IMR-90 (cell line): ENCODE data around the gene COG1.

ENCODE experiments used
- BHLHE40 ChIP-seq: fragments of 150-350 bp; IDR thresholded peaks from 2 replicates; pipeline ENCODE4 v1.6.1; 2016; ENCODE audit warnings: mild to moderate bottlenecking, low read depth, low read length
- MAFK ChIP-seq: IDR thresholded peaks from 2 replicates; pipeline ENCODE4 v1.6.1; 2012; ENCODE audit warnings: low read depth, low read length, improper control_type of control experiment
- MAZ ChIP-seq: IDR thresholded peaks from 2 replicates; pipeline ENCODE4 v1.6.1; 2012; ENCODE audit warnings: low read depth, mild to moderate bottlenecking, low read length, improper control_type of control experiment, moderate library complexity, borderline replicate concordance
- MXI1 ChIP-seq: IDR thresholded peaks from 2 replicates; pipeline ENCODE4 v1.6.1; 2012; ENCODE audit warnings: low read depth, mild to moderate bottlenecking, low read length, moderate library complexity, borderline replicate concordance
- NFE2L2 ChIP-seq: fragments of 150-350 bp; IDR thresholded peaks from 2 replicates; pipeline ENCODE4 v1.6.1; 2016; ENCODE audit warnings: low read depth, mild to moderate bottlenecking, low read length
- POLR2A ChIP-seq: IDR thresholded peaks from 2 replicates; pipeline ENCODE4 v1.6.1; 2012; ENCODE audit warnings: mild to moderate bottlenecking, low read depth, low read length
- RAD21 ChIP-seq: IDR thresholded peaks from 2 replicates; pipeline ENCODE4 v1.6.1; 2012; ENCODE audit warnings: low read length, improper control_type of control experiment
- RFX5 ChIP-seq: IDR thresholded peaks from 2 replicates; pipeline ENCODE4 v1.8.0; 2012; ENCODE audit warnings: low read depth, mild to moderate bottlenecking, low read length, moderate library complexity
- SMC3 ChIP-seq: fragments of 150-350 bp; IDR thresholded peaks from 2 replicates; pipeline ENCODE4 v1.6.1; 2016; ENCODE audit warnings: low read depth, mild to moderate bottlenecking, antibody characterized with exemption, low read length, moderate library complexity
- TF ChIP-seq, protein P1 (sequence below): conservative IDR thresholded peaks from 2 replicates; pipeline ENCODE4 v1.5.1; 2012; ENCODE audit warnings: mild to moderate bottlenecking, low read depth, low read length, improper control_type of control experiment
- TF ChIP-seq, protein P2 (sequence below): fragments of 150-350 bp; IDR thresholded peaks from 2 replicates; pipeline ENCODE4 v1.6.1; 2017; ENCODE audit warnings: mild to moderate bottlenecking, antibody characterized with exemption, low read length, low read depth

DNA sequence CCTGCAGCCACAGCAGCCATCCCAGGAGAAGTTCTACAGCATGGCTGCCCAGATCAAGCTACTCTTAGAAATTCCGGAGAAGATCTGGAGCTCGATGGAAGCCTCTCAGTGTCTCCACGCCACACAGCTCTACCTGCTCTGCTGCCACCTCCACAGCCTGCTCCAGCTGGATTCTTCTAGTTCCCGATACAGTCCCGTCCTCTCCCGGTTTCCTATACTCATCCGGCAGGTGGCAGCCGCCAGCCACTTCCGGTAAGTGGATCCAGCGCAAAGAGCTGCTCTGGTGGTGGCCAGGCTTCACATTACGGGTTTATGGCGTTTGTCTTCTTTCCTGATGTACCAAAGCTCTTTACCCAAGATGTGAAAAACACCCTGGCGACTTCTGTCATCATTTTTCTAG is 3.6 kb downstream of the COG1 start:
- TF ChIP-seq, protein P1, sequence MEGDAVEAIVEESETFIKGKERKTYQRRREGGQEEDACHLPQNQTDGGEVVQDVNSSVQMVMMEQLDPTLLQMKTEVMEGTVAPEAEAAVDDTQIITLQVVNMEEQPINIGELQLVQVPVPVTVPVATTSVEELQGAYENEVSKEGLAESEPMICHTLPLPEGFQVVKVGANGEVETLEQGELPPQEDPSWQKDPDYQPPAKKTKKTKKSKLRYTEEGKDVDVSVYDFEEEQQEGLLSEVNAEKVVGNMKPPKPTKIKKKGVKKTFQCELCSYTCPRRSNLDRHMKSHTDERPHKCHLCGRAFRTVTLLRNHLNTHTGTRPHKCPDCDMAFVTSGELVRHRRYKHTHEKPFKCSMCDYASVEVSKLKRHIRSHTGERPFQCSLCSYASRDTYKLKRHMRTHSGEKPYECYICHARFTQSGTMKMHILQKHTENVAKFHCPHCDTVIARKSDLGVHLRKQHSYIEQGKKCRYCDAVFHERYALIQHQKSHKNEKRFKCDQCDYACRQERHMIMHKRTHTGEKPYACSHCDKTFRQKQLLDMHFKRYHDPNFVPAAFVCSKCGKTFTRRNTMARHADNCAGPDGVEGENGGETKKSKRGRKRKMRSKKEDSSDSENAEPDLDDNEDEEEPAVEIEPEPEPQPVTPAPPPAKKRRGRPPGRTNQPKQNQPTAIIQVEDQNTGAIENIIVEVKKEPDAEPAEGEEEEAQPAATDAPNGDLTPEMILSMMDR, result peak; percentile 20; the same call in 1 of the 2 replicates
- TF ChIP-seq MAFK (no peak), MXI1 (no peak), POLR2A (no peak), RFX5 (no peak), RAD21 (no peak), BHLHE40 (no peak), MAZ (no peak), NFE2L2 (no peak), SMC3 (no peak)
- TF ChIP-seq, protein P2, sequence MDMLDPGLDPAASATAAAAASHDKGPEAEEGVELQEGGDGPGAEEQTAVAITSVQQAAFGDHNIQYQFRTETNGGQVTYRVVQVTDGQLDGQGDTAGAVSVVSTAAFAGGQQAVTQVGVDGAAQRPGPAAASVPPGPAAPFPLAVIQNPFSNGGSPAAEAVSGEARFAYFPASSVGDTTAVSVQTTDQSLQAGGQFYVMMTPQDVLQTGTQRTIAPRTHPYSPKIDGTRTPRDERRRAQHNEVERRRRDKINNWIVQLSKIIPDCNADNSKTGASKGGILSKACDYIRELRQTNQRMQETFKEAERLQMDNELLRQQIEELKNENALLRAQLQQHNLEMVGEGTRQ, result no peak
